ENCODE results near the gene DMWD.

DNA sequence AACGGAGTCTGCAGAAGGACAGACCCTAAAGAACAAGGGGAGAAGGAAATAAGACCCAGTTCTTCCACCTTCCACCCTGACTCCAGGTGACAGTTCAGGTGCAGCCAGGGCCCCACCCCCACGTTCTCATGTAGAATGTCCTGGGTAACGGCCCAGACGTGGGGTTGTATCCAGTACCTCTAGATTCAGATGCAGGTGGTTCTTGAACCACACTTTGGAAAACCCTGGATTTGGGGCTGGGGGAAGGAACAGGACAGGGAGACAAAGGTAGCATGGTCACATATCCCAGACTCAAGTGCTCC lies 12.5 kb downstream of the DMWD start:
- TF ChIP-seq, protein P1, sequence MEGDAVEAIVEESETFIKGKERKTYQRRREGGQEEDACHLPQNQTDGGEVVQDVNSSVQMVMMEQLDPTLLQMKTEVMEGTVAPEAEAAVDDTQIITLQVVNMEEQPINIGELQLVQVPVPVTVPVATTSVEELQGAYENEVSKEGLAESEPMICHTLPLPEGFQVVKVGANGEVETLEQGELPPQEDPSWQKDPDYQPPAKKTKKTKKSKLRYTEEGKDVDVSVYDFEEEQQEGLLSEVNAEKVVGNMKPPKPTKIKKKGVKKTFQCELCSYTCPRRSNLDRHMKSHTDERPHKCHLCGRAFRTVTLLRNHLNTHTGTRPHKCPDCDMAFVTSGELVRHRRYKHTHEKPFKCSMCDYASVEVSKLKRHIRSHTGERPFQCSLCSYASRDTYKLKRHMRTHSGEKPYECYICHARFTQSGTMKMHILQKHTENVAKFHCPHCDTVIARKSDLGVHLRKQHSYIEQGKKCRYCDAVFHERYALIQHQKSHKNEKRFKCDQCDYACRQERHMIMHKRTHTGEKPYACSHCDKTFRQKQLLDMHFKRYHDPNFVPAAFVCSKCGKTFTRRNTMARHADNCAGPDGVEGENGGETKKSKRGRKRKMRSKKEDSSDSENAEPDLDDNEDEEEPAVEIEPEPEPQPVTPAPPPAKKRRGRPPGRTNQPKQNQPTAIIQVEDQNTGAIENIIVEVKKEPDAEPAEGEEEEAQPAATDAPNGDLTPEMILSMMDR (IDR thresholded peaks at IDR 0.05): no peak
- TF ChIP-seq POLR2A (IDR thresholded peaks at IDR 0.05): no peak

All from uterus (tissue), 2 donors.